H1 (cell line): Measurements from ENCODE around the gene PKD1. TPM values are rescaled to one million over a fixed set of nuclear protein-coding genes. Genes with fewer than 3 reads are reported as not detected.

Experiments
- CTCF ChIA-PET: fragments of 300-600 bp; sonication (Branson Sonifier 250); formaldehyde crosslinking; loops from one replicate; lab custom pipeline; 2021; ENCODE audit not compliant: partially characterized antibody; lab: Charles Lee
- POLR2A ChIA-PET: fragments of 300-600 bp; sonication (Branson Sonifier 250); formaldehyde crosslinking; loops from one replicate; lab custom pipeline; 2021; ENCODE audit warnings: inconsistent platforms; ENCODE audit not compliant: partially characterized antibody; lab: Charles Lee
- DNase-seq, 2 experiments: peaks; one replicate each; pipeline versions ENCODE4 v3.0.0 to v3.0.0-alpha.2; 2010 to 2022; ENCODE audit warnings: low spot score in 2 of 2, low read depth in 1 of 2, mixed read lengths in 1 of 2
- FAIRE-seq: peaks from 2 replicates; lab custom pipeline; 2011; peaks lifted over from hg19 to GRCh38; lab: Jason Lieb, UNC
- H2AFZ ChIP-seq: 2 replicates; pipeline ENCODE4 v1.8.1; 2012; ENCODE audit warnings: low read length, inconsistent platforms
- H2AK5ac ChIP-seq: 2 replicates; pipeline ENCODE4 v1.6.1; 2013; ENCODE audit warnings: low read depth, low read length
- H2BK120ac ChIP-seq: replicated peaks from 2 replicates; pipeline ENCODE3; 2013; ENCODE audit warnings: low read depth, low read length, inconsistent platforms
- H2BK12ac ChIP-seq: 2 replicates; pipeline ENCODE4 v1.6.1; 2013; ENCODE audit warnings: low read depth, low read length
- H2BK15ac ChIP-seq: 2 replicates; pipeline ENCODE4 v1.6.1; 2013; ENCODE audit warnings: low read length
- H2BK20ac ChIP-seq: 2 replicates; pipeline ENCODE4 v1.6.1; 2013; ENCODE audit warnings: low read length
- H2BK5ac ChIP-seq: 2 replicates; pipeline ENCODE4 v1.6.1; 2013; ENCODE audit warnings: low read depth, low read length
- H3K14ac ChIP-seq: 2 replicates; pipeline ENCODE4 v1.6.1; 2013; ENCODE audit warnings: inconsistent platforms; ENCODE audit not compliant: insufficient read length
- H3K18ac ChIP-seq: 2 replicates; pipeline ENCODE4 v1.6.1; 2013; ENCODE audit warnings: low read length; ENCODE audit errors: extremely low read depth
- H3K23ac ChIP-seq: 2 replicates; pipeline ENCODE4 v1.6.1; 2013; ENCODE audit warnings: inconsistent platforms; ENCODE audit not compliant: insufficient read length
- H3K23me2 ChIP-seq: 2 replicates; pipeline ENCODE4 v1.6.1; 2013; ENCODE audit warnings: low read depth, low read length
- H3K27ac ChIP-seq: 2 replicates; pipeline ENCODE4 v1.6.1; 2011; ENCODE audit warnings: low read depth, low read length, inconsistent platforms
- H3K27me3 ChIP-seq, 4 experiments: replicated peaks in 1 of 4; 1 replicate in 1 of 4; 2 replicates in 3 of 4; pipeline versions ENCODE4 v1.6.1 to v1.8.1; 2011 to 2013; ENCODE audit warnings: low read length in 3 of 4, mild to moderate bottlenecking in 3 of 4, inconsistent platforms in 2 of 4, mixed read lengths in 2 of 4, moderate library complexity in 1 of 4; ENCODE audit not compliant: control insufficient read depth in 3 of 4, insufficient read depth in 3 of 4; ENCODE audit errors: extremely low read depth in 1 of 4
- H3K36me3 ChIP-seq, 4 experiments: 2 replicates each; pipeline versions ENCODE4 v1.6.1 to v1.8.1; 2011 to 2013; ENCODE audit warnings: mild to moderate bottlenecking in 4 of 4, low read length in 3 of 4, moderate library complexity in 2 of 4, control low read depth in 1 of 4, inconsistent platforms in 1 of 4; ENCODE audit not compliant: insufficient read depth in 4 of 4, control insufficient read depth in 2 of 4
- H3K4ac ChIP-seq: replicated peaks from 2 replicates; pipeline ENCODE3; 2013; ENCODE audit warnings: low read length, low read depth, mixed read lengths, inconsistent platforms; ENCODE audit not compliant: insufficient read length
- H3K4me1 ChIP-seq, 4 experiments: replicated peaks in 1 of 4; 1 replicate in 1 of 4; 2 replicates in 3 of 4; pipeline versions ENCODE4 v1.6.1 to v1.8.1; 2011 to 2013; ENCODE audit warnings: low read length in 3 of 4, inconsistent platforms in 2 of 4, mixed read lengths in 1 of 4; ENCODE audit not compliant: insufficient read depth in 4 of 4, control insufficient read depth in 3 of 4
- H3K4me2 ChIP-seq, 2 experiments: 2 replicates each; pipeline versions ENCODE4 v1.6.1 to v1.8.1; 2011 to 2013; ENCODE audit warnings: low read depth in 2 of 2, low read length in 2 of 2, control low read depth in 1 of 2, inconsistent platforms in 1 of 2, mild to moderate bottlenecking in 1 of 2; ENCODE audit not compliant: insufficient read depth in 1 of 2
- H3K4me3 ChIP-seq, 4 experiments: fragments of 200-600, 300-600 bp in 1 of 4; sonication (generic), shearing (Covaris generic), sonication (Bioruptor Twin) in 1 of 4; 2 replicates each; pipeline versions ENCODE4 v1.5.1 to v1.8.1; 2011 to 2016; ENCODE audit warnings: low read length in 4 of 4, low read depth in 3 of 4, control low read depth in 2 of 4, inconsistent platforms in 2 of 4, mild to moderate bottlenecking in 2 of 4, mixed read lengths in 1 of 4, moderate library complexity in 1 of 4; ENCODE audit not compliant: insufficient read depth in 2 of 4; ENCODE audit errors: extremely low read depth in 1 of 4
- H3K56ac ChIP-seq: replicated peaks from 2 replicates; pipeline ENCODE3; 2013; ENCODE audit warnings: low read depth, mild to moderate bottlenecking, mixed read lengths, low read length, inconsistent platforms; ENCODE audit not compliant: insufficient read length
- H3K79me1 ChIP-seq: 2 replicates; pipeline ENCODE4 v1.6.1; 2013; ENCODE audit warnings: low read depth, low read length, control low read depth
- H3K79me2 ChIP-seq, 2 experiments: 2 replicates each; pipeline versions ENCODE4 v1.6.1 to v1.8.1; 2012 to 2013; ENCODE audit warnings: low read length in 2 of 2, mild to moderate bottlenecking in 2 of 2, inconsistent platforms in 1 of 2; ENCODE audit not compliant: insufficient read depth in 2 of 2, control insufficient read depth in 1 of 2
- H3K9ac ChIP-seq, 4 experiments: replicated peaks in 1 of 4; 1 replicate in 1 of 4; 2 replicates in 3 of 4; pipeline versions ENCODE4 v1.6.1 to v1.8.1; 2011 to 2013; ENCODE audit warnings: low read depth in 3 of 4, low read length in 3 of 4, control low read depth in 2 of 4, mild to moderate bottlenecking in 2 of 4, moderate library complexity in 2 of 4, inconsistent platforms in 1 of 4; ENCODE audit errors: extremely low read depth in 1 of 4
- H3K9me3 ChIP-seq, 2 experiments: 2 replicates each; pipeline versions ENCODE4 v1.6.1 to v1.8.1; 2012 to 2013; ENCODE audit warnings: mild to moderate bottlenecking in 2 of 2, moderate library complexity in 2 of 2, control low read depth in 1 of 2, inconsistent platforms in 1 of 2, low read depth in 1 of 2, low read length in 1 of 2, mixed read lengths in 1 of 2; ENCODE audit not compliant: insufficient read depth in 2 of 2
- H4K20me1 ChIP-seq, 2 experiments: replicated peaks in 1 of 2; 2 replicates each; pipeline versions ENCODE3 to v1.8.1; 2011 to 2013; ENCODE audit warnings: inconsistent platforms in 2 of 2, low read length in 2 of 2, mild to moderate bottlenecking in 1 of 2; ENCODE audit not compliant: insufficient read depth in 2 of 2, control insufficient read depth in 1 of 2
- H4K5ac ChIP-seq: 2 replicates; pipeline ENCODE4 v1.6.1; 2013; ENCODE audit warnings: low read length, low read depth, mixed read lengths, inconsistent platforms; ENCODE audit not compliant: insufficient read length
- H4K8ac ChIP-seq: 2 replicates; pipeline ENCODE4 v1.8.0; 2013; ENCODE audit warnings: mild to moderate bottlenecking, moderate library complexity, low read length, inconsistent platforms; ENCODE audit not compliant: insufficient read depth; ENCODE audit errors: extremely low read depth
- H4K91ac ChIP-seq: replicated peaks from 2 replicates; pipeline ENCODE3; 2013; ENCODE audit warnings: low read length, mixed read lengths, inconsistent platforms; ENCODE audit not compliant: insufficient read length
- CEBPB ChIP-seq: IDR thresholded peaks from 2 replicates; pipeline ENCODE4 v1.6.1; 2012; ENCODE audit warnings: low read depth, low read length
- CTBP2 ChIP-seq: IDR thresholded peaks from 2 replicates; pipeline ENCODE4 v1.7.0; 2011; ENCODE audit warnings: borderline replicate concordance, mild to moderate bottlenecking, moderate library complexity, mixed read lengths, low read length; ENCODE audit not compliant: insufficient read depth, insufficient read length
- E2F6 ChIP-seq: IDR thresholded peaks from 2 replicates; pipeline ENCODE4 v1.6.1; 2012; ENCODE audit warnings: inconsistent platforms
- EP300 ChIP-seq, 2 experiments: IDR thresholded peaks; 1 replicate in 1 of 2; 2 replicates in 1 of 2; pipeline ENCODE4 v1.6.1; 2011 to 2012; ENCODE audit warnings: low read depth in 2 of 2, low read length in 2 of 2, mild to moderate bottlenecking in 2 of 2, borderline replicate concordance in 1 of 2, inconsistent platforms in 1 of 2, moderate library complexity in 1 of 2
- MAX ChIP-seq: IDR thresholded peaks from 2 replicates; pipeline ENCODE4 v1.6.1; 2012; ENCODE audit warnings: inconsistent platforms
- RBBP5 ChIP-seq: IDR thresholded peaks from 2 replicates; pipeline ENCODE4 v1.7.1; 2012; ENCODE audit warnings: low read depth, mild to moderate bottlenecking, inconsistent platforms, low read length, moderate library complexity, borderline replicate concordance
- RNF2 ChIP-seq: fragments of 200-900, 300-1000 bp; sonication (generic); IDR thresholded peaks from 2 replicates; pipeline ENCODE4 v1.7.1; 2016; ENCODE audit warnings: borderline replicate concordance, low read depth, mild to moderate bottlenecking, antibody characterized with exemption, low read length; ENCODE audit not compliant: poor library complexity, severe bottlenecking; ENCODE audit errors: missing control alignments
- SRF ChIP-seq: IDR thresholded peaks from 2 replicates; pipeline ENCODE4 v1.6.1; 2011; ENCODE audit warnings: mild to moderate bottlenecking, low read depth, low read length, moderate library complexity
- SUZ12 ChIP-seq: fragments of 200-600 bp; sonication (generic); IDR thresholded peaks from 2 replicates; pipeline ENCODE4 v1.6.1; 2012; ENCODE audit warnings: mild to moderate bottlenecking, inconsistent platforms, low read length, moderate library complexity, mixed read lengths
- ZNF274 ChIP-seq: IDR thresholded peaks from 2 replicates; pipeline ENCODE4 v1.7.0; 2012; ENCODE audit warnings: low read length, borderline replicate concordance; ENCODE audit errors: extremely low read depth
- WGBS, 2 experiments: shearing (Covaris generic) in 1 of 2; methylation state at CpG; one replicate each; pipeline versions ENCODE4 v1.1.6 to v1.1.7; 2013 to 2015; ENCODE audit warnings: low lambda C conversion rate in 2 of 2, mixed read lengths in 2 of 2, inconsistent platforms in 1 of 2, low coverage in 1 of 2, missing lambda C conversion rate in 1 of 2; ENCODE audit not compliant: insufficient replicate concordance in 2 of 2, insufficient coverage in 1 of 2, insufficient read length in 1 of 2; ENCODE audit errors: extremely low coverage in 1 of 2, missing lambda C conversion rate in 1 of 2; 5-methylcytosine and 5-hydroxymethylcytosine counted together
- polyA plus RNA-seq, 7 experiments: library from polyadenylated mRNA; depleted of rRNA in 3 of 7; stranded (reverse) in 5 of 7; unstranded in 2 of 7; fragments of >200 nt in 5 of 7; fragments of 200-250 nt in 2 of 7; gene quantifications; 1 replicate in 5 of 7; 2 replicates in 1 of 7; 4 replicates in 1 of 7; pipeline versions ENCODE4 v1.2.1 to v1.2.3, GENCODE V29; 2011 to 2013; ENCODE audit warnings: missing spikeins in 2 of 7, mixed read lengths in 2 of 7
- total RNA-seq: library from RNA; stranded (reverse); fragmentation: NEBNext Ultra II Directional; extraction: Animal tissue kit (Norgen Biotek cat#: 25700); gene quantifications from 2 replicates; pipeline ENCODE4 v1.2.1, GENCODE V29; 2021

PKD1 gene
- total and polyA plus RNA-seq, 2 of the 8 experiments (the other 6 are each of a cell fraction or from before 2014, with no cell fraction given): 40.6 to 52.7 TPM

GRCh38 chr16:2040787-2041522 is 94.7 kb downstream of the PKD1 start:
- DNase-seq: no peak
- TF ChIP-seq EP300 (IDR thresholded peaks at IDR 0.05; ENCODE audit: borderline replicate concordance in 1 of 2, low read depth in 2 of 2, low read length in 2 of 2): no peak
- TF ChIP-seq RNF2: no peak
- no peak for TF ChIP-seq CEBPB
- no peak for TF ChIP-seq CTBP2
- TF ChIP-seq ZNF274: no peak
- TF ChIP-seq MAX: no peak
- no peak for TF ChIP-seq E2F6
- no peak for TF ChIP-seq SRF
- TF ChIP-seq SUZ12: no peak
- no peak for TF ChIP-seq RBBP5

More at GRCh38 chr16:2040787-2041522, 94.7 kb downstream of the PKD1 start:
- H3K27me3 ChIP-seq: no peaks in the 10 kb centered on the region
- no peaks in the 10 kb centered on the region for H3K23me2 ChIP-seq
- H2BK12ac ChIP-seq: no peak overlapping the region
- FAIRE-seq: no peak
- ChIA-PET POLR2A (interaction anchor here (0.6 to 2.0 kb wide), 8 partner anchors 8 to 114 kb away, joined by 3 to 9 read pairs (median 4); partner anchors contain the start of genes RPS2 and TRAF7), CTCF (interaction anchor here (0.6 to 1.9 kb wide), 11 partner anchors 9 to 459 kb away, joined by 3 to 9 read pairs (median 4); no protein-coding TSS in a partner anchor)
- 92% methylated on average over 13 of the region's 20 CpGs; no CpG with 5 or more reads in 1 of the 2 experiments for WGBS, 2 experiments
- H4K20me1 ChIP-seq: peaks cover 0 to 5% of the 10 kb centered on the region in 2 experiments
- H3K56ac ChIP-seq: no peak overlapping the region
- H3K79me2 ChIP-seq: no peaks in the 10 kb centered on the region
- H3K9ac ChIP-seq: no peak overlapping the region
- H3K79me1 ChIP-seq: no peaks in the 10 kb centered on the region
- H2BK20ac ChIP-seq: no peak overlapping the region
- H2BK5ac ChIP-seq: no peak overlapping the region
- no peak overlapping the region for H3K14ac ChIP-seq
- H2BK120ac ChIP-seq: no peak overlapping the region
- no peak overlapping the region for H4K91ac ChIP-seq
- no peak overlapping the region for H2BK15ac ChIP-seq
- H4K8ac ChIP-seq: no peak overlapping the region
- H3K9me3 ChIP-seq: no peaks in the 10 kb centered on the region
- peaks cover 0 to 3% (median 0%) of the 10 kb centered on the region in 4 experiments; a peak in 1 of 8 replicates for H3K36me3 ChIP-seq
- peaks cover 0 to 4% (median 0%) of the 10 kb centered on the region in 4 experiments; a peak in 3 of 7 replicates for H3K4me1 ChIP-seq
- no peak overlapping the region for H3K27ac ChIP-seq
- H3K18ac ChIP-seq: no peak overlapping the region
- H3K4me2 ChIP-seq: no peak overlapping the region
- H2AK5ac ChIP-seq: no peak overlapping the region
- no peak overlapping the region for H3K4ac ChIP-seq
- no peak overlapping the region for H3K23ac ChIP-seq
- H4K5ac ChIP-seq: no peak overlapping the region
- H3K4me3 ChIP-seq: no peak overlapping the region
- no peak overlapping the region for H2AFZ ChIP-seq
